ENCODE measurements around the gene LAP3. TPM values are rescaled to one million over a fixed set of nuclear protein-coding genes. Genes with fewer than 3 reads are reported as not detected.

Gene LAP3
- total and polyA plus RNA-seq, 2 donors from 2014 or later, result 108 to 123 TPM

GRCh38 chr4:17545374-17546140, 31.4 kb upstream of the LAP3 start:
- intact Hi-C loops (cut with DNase I), result loop anchor here (5.0 kb wide), 1 partner anchor 92 kb away; no protein-coding TSS in a partner anchor

GRCh38 chr4:17546222-17546621, 30.8 kb upstream of the LAP3 start:
- Histone ChIP-seq H3K4me3 (ENCODE audit: low read length in 3 of 3) (no peak overlapping the region), H3K27ac (ENCODE audit: low read depth in 2 of 2, low read length in 2 of 2) (no peak overlapping the region), H3K36me3 (ENCODE audit: control insufficient read depth in 2 of 3, insufficient read depth in 3 of 3, low read length in 3 of 3) (no peaks in the 10 kb centered on the region), H3K27me3 (ENCODE audit: control insufficient read depth, insufficient read depth, low read length) (no peaks in the 10 kb centered on the region), H3K9ac (ENCODE audit: low read length in 3 of 3) (no peak overlapping the region), H3K4me1 (ENCODE audit: control insufficient read depth in 2 of 3, insufficient read depth in 2 of 3, low read depth in 1 of 3, low read length in 3 of 3) (no peaks in the 10 kb centered on the region), H3K9me3 (ENCODE audit: control insufficient read depth in 2 of 3, insufficient read depth in 1 of 3, low read length in 3 of 3) (no peaks in the 10 kb centered on the region)
- no peak for TF ChIP-seq CTCF (IDR thresholded peaks at IDR 0.05; ENCODE audit: borderline replicate concordance, extremely low read depth, insufficient read depth)
- no peak for FAIRE-seq
- no peak for DNase-seq
- intact Hi-C loops (cut with DNase I), result loop anchor here (5.0 kb wide), 1 partner anchor 91 kb away; no protein-coding TSS in a partner anchor

More at GRCh38 chr4:17545374-17546140, 31.4 kb upstream of the LAP3 start:
- FAIRE-seq, result no peak
- no peak overlapping the region for H3K4me3 ChIP-seq (ENCODE audit: low read length in 3 of 3)
- H3K9me3 ChIP-seq (ENCODE audit: control insufficient read depth in 2 of 3, insufficient read depth in 1 of 3, low read length in 3 of 3), result no peaks in the 10 kb centered on the region
- DNase-seq, result no peak
- no peak overlapping the region for H3K9ac ChIP-seq (ENCODE audit: low read length in 3 of 3)
- no peak for TF ChIP-seq CTCF (IDR thresholded peaks at IDR 0.05; ENCODE audit: borderline replicate concordance, extremely low read depth, insufficient read depth)
- no peak overlapping the region for H3K27ac ChIP-seq (ENCODE audit: low read depth in 2 of 2, low read length in 2 of 2)
- H3K36me3 ChIP-seq (ENCODE audit: control insufficient read depth in 2 of 3, insufficient read depth in 3 of 3, low read length in 3 of 3), result no peaks in the 10 kb centered on the region
- no peaks in the 10 kb centered on the region for H3K27me3 ChIP-seq (ENCODE audit: control insufficient read depth, insufficient read depth, low read length)
- no peaks in the 10 kb centered on the region for H3K4me1 ChIP-seq (ENCODE audit: control insufficient read depth in 2 of 3, insufficient read depth in 2 of 3, low read depth in 1 of 3, low read length in 3 of 3)

- Histone ChIP-seq H3K36me3 (ENCODE audit: control insufficient read depth in 2 of 3, insufficient read depth in 3 of 3, low read length in 3 of 3) (no peaks in the 10 kb centered on the region), H3K27me3 (ENCODE audit: control insufficient read depth, insufficient read depth, low read length) (no peaks in the 10 kb centered on the region), H3K4me3 (ENCODE audit: low read length in 3 of 3) (no peak overlapping the region), H3K27ac (ENCODE audit: low read depth in 2 of 2, low read length in 2 of 2) (no peak overlapping the region), H3K9ac (ENCODE audit: low read length in 3 of 3) (no peak overlapping the region), H3K4me1 (ENCODE audit: control insufficient read depth in 2 of 3, insufficient read depth in 2 of 3, low read depth in 1 of 3, low read length in 3 of 3) (no peaks in the 10 kb centered on the region), H3K9me3 (ENCODE audit: control insufficient read depth in 2 of 3, insufficient read depth in 1 of 3, low read length in 3 of 3) (no peaks in the 10 kb centered on the region)
- DNase-seq (no peak), FAIRE-seq (no peak)
- intact Hi-C loops (cut with DNase I), result loop anchor here (5.0 kb wide), 1 partner anchor 91 kb away; no protein-coding TSS in a partner anchor
- no peak for TF ChIP-seq CTCF (IDR thresholded peaks at IDR 0.05; ENCODE audit: borderline replicate concordance, extremely low read depth, insufficient read depth)
These were observed 30.3 kb upstream of the LAP3 start for GRCh38 chr4:17546678-17547077.

Data from kidney (tissue), 14 donors.